Uterus (tissue), 4 donors: ENCODE measurements around the gene CCDC152. TPM values are rescaled to one million over a fixed set of nuclear protein-coding genes. Genes with fewer than 3 reads are reported as not detected.

Experiments
- DNase-seq, 2 donors: peaks; one replicate each; pipeline ENCODE4 v3.0.0-alpha.2; 2019 to 2020
- H3K27ac ChIP-seq, 2 donors: fragments of 200-600 bp; sonication (generic); 1 replicate in 1 of 2; 2 replicates in 1 of 2; pipeline ENCODE4 v1.5.1; 2016 to 2018
- H3K27me3 ChIP-seq, 2 donors: fragments of 200-600 bp; sonication (generic); one replicate each; pipeline ENCODE4 v1.5.1; 2018 to 2019; ENCODE audit warnings: control low read depth in 1 of 2
- H3K36me3 ChIP-seq, 2 donors: fragments of 200-600 bp; sonication (generic); one replicate each; pipeline ENCODE4 v1.5.1; 2019; ENCODE audit warnings: control low read depth in 1 of 2
- H3K4me1 ChIP-seq, 2 donors: fragments of 200-600 bp; sonication (generic); one replicate each; pipeline ENCODE4 v1.5.1; 2018 to 2019; ENCODE audit warnings: control low read depth in 1 of 2
- H3K4me3 ChIP-seq, 2 donors: fragments of 200-600 bp; sonication (generic); 1 replicate in 1 of 2; 2 replicates in 1 of 2; pipeline ENCODE4 v1.5.1; 2018 to 2019; ENCODE audit warnings: mild to moderate bottlenecking in 1 of 2
- H3K9me3 ChIP-seq, 2 donors: fragments of 200-600 bp; sonication (generic); one replicate each; pipeline ENCODE4 v1.5.1; 2019; ENCODE audit warnings: control low read depth in 1 of 2
- POLR2A ChIP-seq, 2 donors: fragments of 450-650 bp; IDR thresholded peaks; one replicate each; pipeline ENCODE4 v1.6.1; 2016; ENCODE audit warnings: antibody characterized with exemption in 2 of 2, mild to moderate bottlenecking in 1 of 2, moderate library complexity in 1 of 2
- intact Hi-C: fragments of 100-400 bp; cut with DNase I; formaldehyde crosslinking; loops from one replicate; pipeline ENCODE4 v1.15.1; 2023; ENCODE audit warnings: low total_unique reads
- total RNA-seq, 4 donors: library from RNA; depleted of rRNA in 3 of 4; stranded (reverse); fragments of >200 nt in 3 of 4; gene quantifications; one replicate each; pipeline versions ENCODE4 v1.1.0 to v1.2.4, GENCODE V29; 2014 to 2023
- TF ChIP-seq, protein P1 (sequence below), 4 experiments: fragments of 200-600 bp in 2 of 4; fragments of 450-650 bp in 2 of 4; sonication (generic) in 2 of 4; IDR thresholded peaks; one replicate each; pipeline ENCODE4 v1.5.1; 2016 to 2019; ENCODE audit warnings: antibody characterized with exemption in 4 of 4, mild to moderate bottlenecking in 2 of 4, moderate library complexity in 1 of 4
- donor health status: DM: yes; HTN: yes; CAD: no.

Gene CCDC152
- total RNA-seq, 4 donors from 2014 or later: 0.76 to 3.9 TPM; not detected in 2

DNA sequence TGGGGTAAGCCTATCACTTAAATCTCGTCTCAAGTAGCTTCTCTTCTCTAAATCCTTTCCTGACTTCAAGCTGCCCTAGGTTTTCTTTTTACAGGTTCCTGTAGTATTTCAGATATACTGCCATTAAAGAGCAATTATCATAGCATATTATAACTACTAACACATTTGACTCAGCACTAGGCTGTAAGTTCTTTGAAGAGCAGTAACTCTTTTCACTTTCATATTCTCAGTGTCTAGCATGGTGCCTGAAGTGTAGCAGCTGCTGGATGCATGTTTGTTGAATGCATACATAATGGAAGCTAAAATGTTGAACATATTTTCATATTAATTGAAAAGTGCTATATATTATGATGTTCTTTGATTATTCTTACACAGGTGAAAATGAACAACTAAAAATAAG, 22.5 kb downstream of the CCDC152 start:
- Histone ChIP-seq H3K4me1 (no peaks in the 10 kb centered on the region), H3K27ac (no peak overlapping the region), H3K36me3 (no peaks in the 10 kb centered on the region), H3K27me3 (no peaks in the 10 kb centered on the region), H3K9me3 (no peaks in the 10 kb centered on the region), H3K4me3 (no peak overlapping the region)
- intact Hi-C loops: no loop called here
- DNase-seq: no peak
- no peak for TF ChIP-seq POLR2A (IDR thresholded peaks at IDR 0.05)
- TF ChIP-seq, protein P1, sequence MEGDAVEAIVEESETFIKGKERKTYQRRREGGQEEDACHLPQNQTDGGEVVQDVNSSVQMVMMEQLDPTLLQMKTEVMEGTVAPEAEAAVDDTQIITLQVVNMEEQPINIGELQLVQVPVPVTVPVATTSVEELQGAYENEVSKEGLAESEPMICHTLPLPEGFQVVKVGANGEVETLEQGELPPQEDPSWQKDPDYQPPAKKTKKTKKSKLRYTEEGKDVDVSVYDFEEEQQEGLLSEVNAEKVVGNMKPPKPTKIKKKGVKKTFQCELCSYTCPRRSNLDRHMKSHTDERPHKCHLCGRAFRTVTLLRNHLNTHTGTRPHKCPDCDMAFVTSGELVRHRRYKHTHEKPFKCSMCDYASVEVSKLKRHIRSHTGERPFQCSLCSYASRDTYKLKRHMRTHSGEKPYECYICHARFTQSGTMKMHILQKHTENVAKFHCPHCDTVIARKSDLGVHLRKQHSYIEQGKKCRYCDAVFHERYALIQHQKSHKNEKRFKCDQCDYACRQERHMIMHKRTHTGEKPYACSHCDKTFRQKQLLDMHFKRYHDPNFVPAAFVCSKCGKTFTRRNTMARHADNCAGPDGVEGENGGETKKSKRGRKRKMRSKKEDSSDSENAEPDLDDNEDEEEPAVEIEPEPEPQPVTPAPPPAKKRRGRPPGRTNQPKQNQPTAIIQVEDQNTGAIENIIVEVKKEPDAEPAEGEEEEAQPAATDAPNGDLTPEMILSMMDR (IDR thresholded peaks at IDR 0.05): no peak

GRCh38 chr5:42781584-42781983, 25.0 kb downstream of the CCDC152 start:
- H3K27ac ChIP-seq: no peak overlapping the region
- H3K4me1 ChIP-seq: no peaks in the 10 kb centered on the region
- H3K27me3 ChIP-seq: no peaks in the 10 kb centered on the region
- H3K4me3 ChIP-seq: no peak overlapping the region
- H3K9me3 ChIP-seq: no peaks in the 10 kb centered on the region
- intact Hi-C loops: no loop called here
- no peaks in the 10 kb centered on the region for H3K36me3 ChIP-seq
- no peak for DNase-seq
- TF ChIP-seq, protein P1 (IDR thresholded peaks at IDR 0.05): no peak

GRCh38 chr5:42784132-42784531, 27.5 kb downstream of the CCDC152 start:
- Histone ChIP-seq H3K27ac (no peak overlapping the region), H3K27me3 (no peaks in the 10 kb centered on the region), H3K4me3 (no peak overlapping the region), H3K9me3 (peaks cover 0 to 5% of the 10 kb centered on the region in 2 donors), H3K4me1 (no peaks in the 10 kb centered on the region), H3K36me3 (no peaks in the 10 kb centered on the region)
- TF ChIP-seq, protein P1 (IDR thresholded peaks at IDR 0.05): no peak
- TF ChIP-seq POLR2A (IDR thresholded peaks at IDR 0.05): no peak
- intact Hi-C loops: no loop called here
- no peak for DNase-seq

GRCh38 chr5:42785756-42786155, 29.1 kb downstream of the CCDC152 start:
- Histone ChIP-seq H3K9me3 (peaks cover 0 to 5% of the 10 kb centered on the region in 2 donors), H3K27me3 (no peaks in the 10 kb centered on the region), H3K27ac (no peak overlapping the region), H3K36me3 (no peaks in the 10 kb centered on the region), H3K4me1 (no peaks in the 10 kb centered on the region), H3K4me3 (no peak overlapping the region)
- DNase-seq: no peak
- TF ChIP-seq POLR2A (IDR thresholded peaks at IDR 0.05): no peak
- TF ChIP-seq, protein P1 (IDR thresholded peaks at IDR 0.05): no peak
- intact Hi-C loops: loop anchor here (5.0 kb wide), 1 partner anchor 1668 kb away; no protein-coding TSS in a partner anchor

GRCh38 chr5:42787073-42787472, 30.5 kb downstream of the CCDC152 start:
- H3K9me3 ChIP-seq: peaks cover 0 to 5% of the 10 kb centered on the region in 2 donors
- no peak for TF ChIP-seq POLR2A (IDR thresholded peaks at IDR 0.05)
- TF ChIP-seq, protein P1 (IDR thresholded peaks at IDR 0.05): no peak
- H3K4me1 ChIP-seq: no peaks in the 10 kb centered on the region

More at GRCh38 chr5:42787073-42787472, 30.5 kb downstream of the CCDC152 start:
- no peaks in the 10 kb centered on the region for H3K27me3 ChIP-seq
- intact Hi-C loops: loop anchor here (5.0 kb wide), 1 partner anchor 1670 kb away; no protein-coding TSS in a partner anchor
- no peaks in the 10 kb centered on the region for H3K36me3 ChIP-seq
- no peak overlapping the region for H3K27ac ChIP-seq
- H3K4me3 ChIP-seq: no peak overlapping the region
- DNase-seq: no peak
